Peyer's patch (tissue), 4 donors: ENCODE measurements around the gene CAPN3.

Experiments
- CTCF ChIP-seq, 6 experiments: fragments of 450-650 bp in 4 of 6; fragments of 200-600 bp in 2 of 6; sonication (generic) in 1 of 6; IDR thresholded peaks; one replicate each; pipeline ENCODE4 v1.5.1; 2017 to 2019; ENCODE audit warnings: antibody characterized with exemption in 6 of 6, mild to moderate bottlenecking in 3 of 6, moderate library complexity in 1 of 6
- POLR2A ChIP-seq, 2 donors: fragments of 450-650 bp; IDR thresholded peaks; one replicate each; pipeline ENCODE4 v1.5.1; 2017; ENCODE audit warnings: antibody characterized with exemption in 2 of 2, mild to moderate bottlenecking in 2 of 2, moderate library complexity in 2 of 2

GRCh38 chr15:42456971-42457370 is 97.7 kb downstream of the CAPN3 start:
- no peak for TF ChIP-seq CTCF (IDR thresholded peaks at IDR 0.05)
- TF ChIP-seq POLR2A (IDR thresholded peaks at IDR 0.05): no peak
